HCT116 (cell line): ENCODE measurements around the gene NRXN2. TPM values are rescaled to one million over a fixed set of nuclear protein-coding genes. Genes with fewer than 3 reads are reported as not detected.
A peak's percentile ranks its signal among the peaks of the same experiment; 100 is the strongest.

Source experiments
- ATAC-seq: fragments of 200-7000 bp; cut with Tn5 transposase; 2 replicates; pipeline ENCODE4 v1.9.1; 2020; ENCODE audit warnings: mild to moderate bottlenecking, moderate library complexity
- BruUV-seq: library from RNA; stranded (reverse); fragments of 400-500 nt; replicated peaks from 2 replicates; lab custom pipeline; 2021; lab: Mats Ljungman, UMichigan
- CTCF ChIA-PET: fragments of 300-600 bp; sonication (Branson Sonifier 250); formaldehyde crosslinking; loops from one replicate; lab custom pipeline; 2021; ENCODE audit warnings: antibody characterized with exemption; lab: Charles Lee
- POLR2A ChIA-PET: fragments of 300-600, 350-600 bp; sonication (Branson Sonifier 250); formaldehyde crosslinking; loops from one replicate; lab custom pipeline; 2021; ENCODE audit warnings: antibody characterized with exemption; lab: Charles Lee
- RAD21 ChIA-PET, 2 experiments: fragments of 300-600 bp; sonication (Branson Sonifier 250); formaldehyde crosslinking; loops; one replicate each; lab custom pipeline; 2023; ENCODE audit warnings: low total read pairs in 2 of 2; ENCODE audit not compliant: uncharacterized antibody in 2 of 2, unreplicated experiment in 2 of 2, low non-redundant PET in 1 of 2; lab: Charles Lee
- DNase-seq: peaks from one replicate; pipeline ENCODE4 v3.0.0-alpha.2; 2010; ENCODE audit warnings: low read depth, low spot score
- H2AFZ ChIP-seq: fragments of 200-600 bp; shearing (Covaris generic), sonication (generic); 2 replicates; pipeline ENCODE4 v1.6.1; 2017; ENCODE audit warnings: low read depth, mixed run types, mixed read lengths, antibody characterized with exemption, low read length; ENCODE audit not compliant: poor library complexity, severe bottlenecking
- H3K27ac ChIP-seq: 2 replicates; pipeline ENCODE4 v1.5.1; 2012; ENCODE audit warnings: low read depth, low read length
- H3K27me3 ChIP-seq: fragments of 200-600 bp; sonication (generic); 2 replicates; pipeline ENCODE4 v1.6.1; 2016; ENCODE audit warnings: mixed run types, low read length, mixed read lengths; ENCODE audit not compliant: insufficient read depth
- H3K36me3 ChIP-seq, 2 experiments: fragments of 200-500 bp in 1 of 2; fragments of 200-600 bp in 1 of 2; sonication (Bioruptor generic) in 1 of 2; sonication (generic) in 1 of 2; 2 replicates each; pipeline versions ENCODE4 v1.5.1 to v1.6.1; 2014 to 2016; ENCODE audit warnings: low read length in 2 of 2, inconsistent platforms in 1 of 2, mixed read lengths in 1 of 2, mixed run types in 1 of 2; ENCODE audit not compliant: insufficient read depth in 2 of 2, control insufficient read depth in 1 of 2
- H3K4me1 ChIP-seq, 2 experiments: fragments of 200-600 bp in 1 of 2; sonication (generic) in 1 of 2; 2 replicates each; pipeline versions ENCODE4 v1.5.1 to v1.6.1; 2012 to 2017; ENCODE audit warnings: low read length in 2 of 2, inconsistent platforms in 1 of 2, mild to moderate bottlenecking in 1 of 2, mixed read lengths in 1 of 2, mixed run types in 1 of 2, moderate library complexity in 1 of 2; ENCODE audit not compliant: insufficient read depth in 2 of 2, control insufficient read depth in 1 of 2
- H3K4me2 ChIP-seq: fragments of 200-600 bp; sonication (generic); 2 replicates; pipeline ENCODE4 v1.6.1; 2017; ENCODE audit warnings: mixed run types, low read length, mixed read lengths
- H3K4me3 ChIP-seq, 2 experiments: fragments of 200-600 bp in 1 of 2; sonication (generic) in 1 of 2; replicated peaks in 1 of 2; 2 replicates each; pipeline ENCODE4 v1.5.1; 2011 to 2016; ENCODE audit warnings: low read length in 2 of 2, control low read depth in 1 of 2, low read depth in 1 of 2, mild to moderate bottlenecking in 1 of 2, mixed read lengths in 1 of 2, mixed run types in 1 of 2
- H3K79me2 ChIP-seq: fragments of 200-600 bp; sonication (generic); 2 replicates; pipeline ENCODE4 v1.6.1; 2017; ENCODE audit warnings: mild to moderate bottlenecking, mixed run types, low read length, moderate library complexity, mixed read lengths; ENCODE audit not compliant: insufficient read depth
- H3K9ac ChIP-seq: fragments of 200-600 bp; sonication (generic); 2 replicates; pipeline ENCODE4 v1.6.1; 2016; ENCODE audit warnings: low read length, mixed read lengths
- H3K9me2 ChIP-seq: fragments of 200-600 bp; sonication (generic), shearing (Covaris generic); 2 replicates; pipeline ENCODE4 v1.6.1; 2017; ENCODE audit warnings: mixed run types, mild to moderate bottlenecking, moderate library complexity; ENCODE audit not compliant: insufficient read depth
- H3K9me3 ChIP-seq, 2 experiments: fragments of 200-500 bp in 1 of 2; fragments of 200-600 bp in 1 of 2; sonication (Bioruptor generic) in 1 of 2; sonication (generic) in 1 of 2; 2 replicates each; pipeline ENCODE4 v1.6.1; 2014 to 2017; ENCODE audit warnings: low read length in 2 of 2, mixed read lengths in 2 of 2, inconsistent platforms in 1 of 2, low read depth in 1 of 2, mild to moderate bottlenecking in 1 of 2, mixed run types in 1 of 2, moderate library complexity in 1 of 2; ENCODE audit not compliant: control insufficient read depth in 1 of 2, insufficient read depth in 1 of 2
- H4K20me1 ChIP-seq: fragments of 200-600 bp; sonication (generic), shearing (Covaris generic); 2 replicates; pipeline ENCODE4 v1.6.1; 2017; ENCODE audit warnings: mixed run types, mild to moderate bottlenecking, moderate library complexity; ENCODE audit not compliant: insufficient read depth
- ATF3 ChIP-seq: IDR thresholded peaks from 2 replicates; pipeline ENCODE4 v1.6.1; 2012
- EGR1 ChIP-seq: IDR thresholded peaks from 2 replicates; pipeline ENCODE4 v1.6.1; 2012; ENCODE audit warnings: low read depth
- ELF1 ChIP-seq: IDR thresholded peaks from 2 replicates; pipeline ENCODE4 v1.6.1; 2012; ENCODE audit warnings: low read depth, borderline replicate concordance
- FOSL1 ChIP-seq: IDR thresholded peaks from 2 replicates; pipeline ENCODE4 v1.6.1; 2012; ENCODE audit warnings: low read depth
- MAX ChIP-seq: IDR thresholded peaks from 2 replicates; pipeline ENCODE4 v1.6.1; 2012
- POLR2A ChIP-seq: IDR thresholded peaks from 2 replicates; pipeline ENCODE4 v1.7.0; 2011; ENCODE audit warnings: borderline replicate concordance; ENCODE audit not compliant: insufficient read depth, insufficient read length; ENCODE audit errors: extremely low read depth
- REST ChIP-seq: IDR thresholded peaks from 2 replicates; pipeline ENCODE4 v1.6.1; 2012; ENCODE audit warnings: low read depth
- TCF7L2 ChIP-seq: IDR thresholded peaks from 2 replicates; pipeline ENCODE4 v1.7.0; 2011; ENCODE audit warnings: borderline replicate concordance, inconsistent platforms; ENCODE audit not compliant: insufficient read depth, insufficient read length; ENCODE audit errors: extremely low read depth
- ZFX ChIP-seq: fragments of 450-650 bp; IDR thresholded peaks from 2 replicates; pipeline ENCODE4 v1.6.1; 2017
- intact Hi-C: fragments of 100-400 bp; cut with micrococcal nuclease; formaldehyde crosslinking; loops from 2 replicates; pipeline ENCODE4 v1.10.0; 2022
- total RNA-seq: library from RNA; stranded (reverse); gene quantifications from one replicate; pipeline ENCODE4 v1.2.1, GENCODE V29; 2021; ENCODE audit not compliant: unreplicated experiment

The NRXN2 gene
- total RNA-seq, 1 experiment from 2014 or later, result 1.5 TPM

- no peak for ATAC-seq
- Histone ChIP-seq H3K9me3 (no peaks in the 10 kb centered on the region), H3K4me2 (peak overlapping the region; percentile 37; the same call in 1 of the 2 replicates), H2AFZ (no peak overlapping the region), H3K79me2 (no peaks in the 10 kb centered on the region), H4K20me1 (no peaks in the 10 kb centered on the region), H3K36me3 (no peaks in the 10 kb centered on the region), H3K4me3 (no peak overlapping the region), H3K9ac (no peak overlapping the region), H3K27ac (no peak overlapping the region), H3K4me1 (peaks cover 7 to 23% of the 10 kb centered on the region in 2 experiments; a peak in 3 of 4 replicates), H3K27me3 (peaks cover 5% of the 10 kb centered on the region; the same call in 1 of the 2 replicates), H3K9me2 (no peaks in the 10 kb centered on the region)
- intact Hi-C loops, result loop anchor here (10.0 kb wide), 1 partner anchor 1207 kb away; the partner anchor contains the start of gene LGALS12
- no TSS peak for BruUV-seq
- ChIA-PET RAD21 (no interaction called here), CTCF (interaction anchor here (0.6 kb wide), 1 partner anchor 83 kb away, joined by 3 read pairs; no protein-coding TSS in a partner anchor), POLR2A (no interaction called here)
- no peak for DNase-seq
- TF ChIP-seq POLR2A, result no peak
- TF ChIP-seq ZFX, result no peak
- TF ChIP-seq TCF7L2, result no peak
Measured at GRCh38 chr11:64711138-64711955, 11.7 kb downstream of the NRXN2 start.

DNA sequence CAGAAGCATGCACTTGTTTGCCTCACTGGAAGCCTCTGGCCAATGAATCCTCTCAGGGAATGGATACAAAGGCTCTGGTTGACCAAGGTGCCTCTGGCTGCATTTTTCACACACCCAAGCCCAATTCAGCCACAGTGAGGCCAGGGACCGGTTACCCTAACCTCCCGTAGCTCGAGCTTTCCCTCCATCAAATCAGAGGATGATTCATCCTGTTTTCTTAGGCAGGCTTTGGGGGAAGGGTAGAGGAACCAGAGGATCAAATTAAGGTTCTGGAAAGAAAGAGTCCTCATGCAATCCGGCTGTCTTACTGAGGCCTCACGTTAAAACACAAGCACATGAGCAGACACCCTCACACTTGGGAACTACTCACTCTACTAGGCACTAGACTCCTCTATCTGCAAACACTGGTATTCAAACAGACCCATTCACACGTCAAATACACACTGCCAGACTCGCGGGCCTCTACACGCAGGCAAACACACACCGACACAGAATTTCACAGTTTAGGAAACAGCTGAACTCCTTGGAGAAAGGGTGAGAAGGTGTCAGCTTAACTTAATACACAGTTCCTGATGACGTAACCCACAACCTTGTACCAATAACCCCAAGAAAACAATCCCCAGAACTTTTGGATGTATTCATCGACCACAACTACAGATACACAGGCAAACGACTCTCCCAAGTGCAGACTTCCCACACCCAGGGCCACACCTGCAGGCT, 12.4 kb downstream of the NRXN2 start:
- Histone ChIP-seq H3K9ac (no peak overlapping the region), H3K27me3 (peaks cover 5% of the 10 kb centered on the region; the same call in 1 of the 2 replicates), H3K36me3 (no peaks in the 10 kb centered on the region), H3K79me2 (no peaks in the 10 kb centered on the region), H3K9me3 (no peaks in the 10 kb centered on the region), H3K4me1 (peaks cover 7 to 23% of the 10 kb centered on the region in 2 experiments; a peak in 3 of 4 replicates), H4K20me1 (no peaks in the 10 kb centered on the region), H3K4me2 (peak overlapping the region; percentile 37; the same call in 1 of the 2 replicates), H3K27ac (no peak overlapping the region), H3K4me3 (no peak overlapping the region)
- POLR2A ChIA-PET, result no interaction called here
- intact Hi-C loops, result loop anchor here (10.0 kb wide), 1 partner anchor 1206 kb away; the partner anchor contains the start of gene LGALS12
- CTCF ChIA-PET, result interaction anchor here (0.6 kb wide), 1 partner anchor 84 kb away, joined by 3 read pairs; no protein-coding TSS in a partner anchor
- no peak for DNase-seq
- no TSS peak for BruUV-seq
- RAD21 ChIA-PET, result no interaction called here
- no peak for TF ChIP-seq EGR1
- no peak for TF ChIP-seq ELF1
- no peak for TF ChIP-seq MAX
- TF ChIP-seq REST, result no peak
- TF ChIP-seq ZFX, result no peak
- TF ChIP-seq ATF3, result no peak
- TF ChIP-seq FOSL1, result no peak
- TF ChIP-seq, all 23 proteins: peak for 0
- Histone ChIP-seq H2AFZ (peak overlapping the region; percentile 91), H3K9me2 (no peaks in the 10 kb centered on the region)
- ATAC-seq, result no peak
